NCI-H510A treated with DMSO at 0.1 percent for 48 hours (cell line): ENCODE data around the gene UFSP2.

Experiments used
- DNase-seq: peaks from one replicate; lab custom pipeline; 2025; lab: John Stamatoyannopoulos, UW

Gene UFSP2

GRCh38 chr4:185352741-185353140 lies 73.0 kb downstream of the UFSP2 start:
- no peak for DNase-seq

- no peak for DNase-seq
Measured at GRCh38 chr4:185352202-185352601, 73.6 kb downstream of the UFSP2 start.

DNA sequence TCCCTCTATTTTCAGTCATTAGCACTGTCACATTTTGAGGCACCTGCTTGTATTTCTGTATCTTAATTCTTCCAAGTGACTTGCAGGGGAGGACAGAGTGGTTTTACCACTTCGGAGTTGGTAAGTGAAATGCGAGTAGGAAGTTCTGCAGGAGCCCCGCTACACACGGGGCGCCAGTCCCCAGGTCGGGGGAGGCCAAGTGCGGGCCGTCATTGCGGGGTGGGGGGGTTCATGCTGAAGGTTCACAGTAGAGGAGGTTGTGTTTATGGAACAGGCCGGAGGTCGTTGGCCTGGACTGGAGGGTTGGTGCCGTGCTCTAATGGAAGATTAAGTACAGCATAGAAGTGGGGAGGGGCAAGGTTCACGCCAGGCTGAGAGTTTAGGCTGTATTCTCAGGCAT lies 74.1 kb downstream of the UFSP2 start:
- DNase-seq = no peak
